OCI-LY7 (cell line): Measurements from ENCODE around the gene GALNT2. TPM values are rescaled to one million over a fixed set of nuclear protein-coding genes. Genes with fewer than 3 reads are reported as not detected.

Experiments used
- BruUV-seq: library from RNA; stranded (reverse); fragments of 400-500 nt; replicated peaks from 2 replicates; lab custom pipeline; 2021; lab: Mats Ljungman, UMichigan
- CTCF ChIA-PET: fragments of 300-600 bp; sonication (Branson Sonifier 250); formaldehyde crosslinking; loops from one replicate; lab custom pipeline; 2022; ENCODE audit warnings: antibody characterized with exemption; ENCODE audit not compliant: unreplicated experiment; lab: Charles Lee
- POLR2A ChIA-PET: fragments of 300-600 bp; sonication (Branson Sonifier 250); formaldehyde crosslinking; loops from one replicate; lab custom pipeline; 2022; ENCODE audit warnings: antibody characterized with exemption; lab: Charles Lee
- DNase-seq: peaks from one replicate; pipeline ENCODE4 v3.0.0-alpha.2; 2015; ENCODE audit warnings: low spot score
- H2AFZ ChIP-seq: fragments of 200-600 bp; sonication (generic), shearing (Covaris generic); 2 replicates; pipeline ENCODE4 v1.6.1; 2014; ENCODE audit warnings: mild to moderate bottlenecking, antibody characterized with exemption, low read length, moderate library complexity
- H3K27ac ChIP-seq: fragments of 200-600 bp; sonication (generic); 2 replicates; pipeline ENCODE4 v1.5.1; 2014; ENCODE audit warnings: mixed run types, low read depth, mild to moderate bottlenecking, moderate library complexity, low read length, inconsistent platforms; ENCODE audit not compliant: poor library complexity, severe bottlenecking
- H3K36me3 ChIP-seq: fragments of 200-600 bp; sonication (generic); 2 replicates; pipeline ENCODE4 v1.6.1; 2014; ENCODE audit warnings: mild to moderate bottlenecking, antibody characterized with exemption, low read length, moderate library complexity, mixed read lengths; ENCODE audit not compliant: insufficient read depth
- H3K4me1 ChIP-seq: fragments of 200-600 bp; sonication (generic); 2 replicates; pipeline ENCODE4 v1.5.1; 2014; ENCODE audit warnings: mild to moderate bottlenecking, low read length; ENCODE audit not compliant: insufficient read depth, poor library complexity, severe bottlenecking
- H3K4me2 ChIP-seq: fragments of 200-600 bp; sonication (generic); 2 replicates; pipeline ENCODE4 v1.6.1; 2014; ENCODE audit warnings: mild to moderate bottlenecking, low read length
- H3K4me3 ChIP-seq: fragments of 200-600 bp; sonication (generic); 2 replicates; pipeline ENCODE4 v1.5.1; 2014; ENCODE audit warnings: mild to moderate bottlenecking, low read depth, low read length; ENCODE audit not compliant: poor library complexity, severe bottlenecking
- H3K79me2 ChIP-seq: fragments of 200-600 bp; sonication (generic); 2 replicates; pipeline ENCODE4 v1.6.1; 2016; ENCODE audit warnings: low read depth, mild to moderate bottlenecking, low read length, moderate library complexity, mixed read lengths; ENCODE audit not compliant: insufficient read depth
- H3K9me2 ChIP-seq: fragments of 200-600 bp; sonication (generic); 2 replicates; pipeline ENCODE4 v1.6.1; 2016; ENCODE audit warnings: mild to moderate bottlenecking, low read length, mixed read lengths; ENCODE audit not compliant: insufficient read depth
- H3K9me3 ChIP-seq: fragments of 200-600 bp; sonication (generic); 2 replicates; pipeline ENCODE4 v1.6.1; 2014; ENCODE audit warnings: mild to moderate bottlenecking, mixed run types, low read length, mixed read lengths
- H4K20me1 ChIP-seq: fragments of 200-600 bp; sonication (generic); 2 replicates; pipeline ENCODE4 v1.6.1; 2014; ENCODE audit warnings: mild to moderate bottlenecking, antibody characterized with exemption, low read length, moderate library complexity, mixed read lengths; ENCODE audit not compliant: insufficient read depth
- EZH2phosphoT487 ChIP-seq: fragments of 200-600 bp; sonication (generic); IDR thresholded peaks from 2 replicates; pipeline ENCODE4 v1.6.1; 2018; ENCODE audit warnings: low read depth, borderline replicate concordance, mild to moderate bottlenecking, mixed run types, antibody characterized with exemption, low read length, moderate library complexity, mixed read lengths
- intact Hi-C: fragments of 100-400 bp; cut with micrococcal nuclease; formaldehyde crosslinking; loops from one replicate; pipeline ENCODE4 v1.10.0; 2022; ENCODE audit not compliant: unreplicated experiment
- total RNA-seq, 2 experiments: library from RNA; depleted of rRNA in 1 of 2; stranded (reverse); fragments of >200 nt in 1 of 2; shearing (Covaris generic) in 1 of 2; gene quantifications; 2 replicates each; pipeline ENCODE4 v1.2.3, GENCODE V29; 2014 to 2022
- TF ChIP-seq, protein P1 (sequence below): fragments of 200-600 bp; sonication (generic); conservative IDR thresholded peaks from 2 replicates; pipeline ENCODE4 v1.5.1; 2014; ENCODE audit warnings: mild to moderate bottlenecking, antibody characterized with exemption, low read length, moderate library complexity, mixed read lengths

GALNT2 gene
- total RNA-seq, 2 experiments from 2014 or later, result 29.9 to 67.3 TPM

DNA sequence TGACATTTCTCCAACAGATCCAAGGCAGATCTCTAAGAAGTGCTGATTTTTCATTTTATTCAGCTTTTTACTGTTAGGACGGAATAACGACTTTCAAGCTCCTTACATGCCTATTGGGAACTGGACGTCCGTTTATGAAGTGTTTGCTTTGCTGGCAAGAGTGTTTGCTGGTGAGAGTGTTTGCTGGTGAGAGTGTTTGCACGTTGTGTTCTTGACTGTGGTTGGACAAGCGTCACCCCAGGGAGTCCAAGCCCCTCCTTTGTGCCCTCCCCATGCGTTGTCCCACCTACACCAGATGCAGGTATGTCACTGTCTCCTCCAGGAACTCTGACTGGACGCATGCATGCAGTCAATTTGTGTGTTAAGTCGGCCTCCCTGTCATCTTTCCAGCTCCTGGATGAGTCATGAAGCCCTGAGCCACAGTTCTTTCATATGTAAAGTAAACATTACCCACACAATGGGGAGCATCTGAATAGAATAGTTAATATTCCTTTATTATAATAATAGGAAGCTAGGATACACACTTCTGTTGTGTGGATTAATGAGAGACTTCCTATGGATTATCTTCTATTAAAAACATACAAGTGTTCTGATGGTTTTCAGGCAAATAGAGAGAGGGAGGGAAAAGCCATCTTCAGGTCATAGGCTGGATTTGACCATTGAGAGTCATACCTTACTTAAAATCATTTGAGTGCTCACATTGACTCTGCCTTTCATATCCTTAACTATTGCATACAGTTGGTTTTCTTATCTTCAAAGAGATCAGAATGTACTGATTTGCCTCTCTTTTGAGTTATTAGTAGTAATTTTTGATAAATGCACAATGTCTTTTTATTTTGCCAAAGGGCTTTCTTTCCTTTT lies 119.2 kb downstream of the GALNT2 start:
- no TSS peak for BruUV-seq
- Histone ChIP-seq H3K4me1 (no peaks in the 10 kb centered on the region), H3K4me2 (no peak overlapping the region), H3K79me2 (no peaks in the 10 kb centered on the region), H3K27ac (no peak overlapping the region), H4K20me1 (no peaks in the 10 kb centered on the region), H2AFZ (no peak overlapping the region), H3K36me3 (peaks cover 23% of the 10 kb centered on the region), H3K9me2 (no peaks in the 10 kb centered on the region), H3K9me3 (no peaks in the 10 kb centered on the region), H3K4me3 (no peak overlapping the region)
- ChIA-PET POLR2A (no interaction called here), CTCF (interaction anchor here (0.5 kb wide), 1 partner anchor 261 kb away, joined by 5 read pairs; no protein-coding TSS in a partner anchor)
- TF ChIP-seq EZH2phosphoT487, result no peak
- TF ChIP-seq, protein P1, sequence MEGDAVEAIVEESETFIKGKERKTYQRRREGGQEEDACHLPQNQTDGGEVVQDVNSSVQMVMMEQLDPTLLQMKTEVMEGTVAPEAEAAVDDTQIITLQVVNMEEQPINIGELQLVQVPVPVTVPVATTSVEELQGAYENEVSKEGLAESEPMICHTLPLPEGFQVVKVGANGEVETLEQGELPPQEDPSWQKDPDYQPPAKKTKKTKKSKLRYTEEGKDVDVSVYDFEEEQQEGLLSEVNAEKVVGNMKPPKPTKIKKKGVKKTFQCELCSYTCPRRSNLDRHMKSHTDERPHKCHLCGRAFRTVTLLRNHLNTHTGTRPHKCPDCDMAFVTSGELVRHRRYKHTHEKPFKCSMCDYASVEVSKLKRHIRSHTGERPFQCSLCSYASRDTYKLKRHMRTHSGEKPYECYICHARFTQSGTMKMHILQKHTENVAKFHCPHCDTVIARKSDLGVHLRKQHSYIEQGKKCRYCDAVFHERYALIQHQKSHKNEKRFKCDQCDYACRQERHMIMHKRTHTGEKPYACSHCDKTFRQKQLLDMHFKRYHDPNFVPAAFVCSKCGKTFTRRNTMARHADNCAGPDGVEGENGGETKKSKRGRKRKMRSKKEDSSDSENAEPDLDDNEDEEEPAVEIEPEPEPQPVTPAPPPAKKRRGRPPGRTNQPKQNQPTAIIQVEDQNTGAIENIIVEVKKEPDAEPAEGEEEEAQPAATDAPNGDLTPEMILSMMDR, result no peak
- intact Hi-C loops, result no loop called here
- DNase-seq, result no peak

GRCh38 chr1:230186874-230187273 lies 119.8 kb downstream of the GALNT2 start:
- intact Hi-C loops, result no loop called here
- POLR2A ChIA-PET, result interaction anchor here (0.8 kb wide), 1 partner anchor 12 kb away, joined by 5 read pairs; no protein-coding TSS in a partner anchor

More at GRCh38 chr1:230186874-230187273, 119.8 kb downstream of the GALNT2 start:
- Histone ChIP-seq H2AFZ (no peak overlapping the region), H3K4me1 (no peaks in the 10 kb centered on the region), H3K4me3 (no peak overlapping the region), H3K9me2 (no peaks in the 10 kb centered on the region), H3K9me3 (no peaks in the 10 kb centered on the region), H3K36me3 (peaks cover 23% of the 10 kb centered on the region), H4K20me1 (no peaks in the 10 kb centered on the region), H3K27ac (no peak overlapping the region), H3K4me2 (no peak overlapping the region), H3K79me2 (no peaks in the 10 kb centered on the region)
- TF ChIP-seq EZH2phosphoT487, result no peak
- TF ChIP-seq, protein P1, result no peak
- BruUV-seq, result no TSS peak
- DNase-seq, result no peak
- CTCF ChIA-PET, result interaction anchor here (0.5 kb wide), 1 partner anchor 262 kb away, joined by 5 read pairs; no protein-coding TSS in a partner anchor
